Vein endothelial cell (primary cell): ENCODE data around the gene CYP2C18. TPM values are rescaled to one million over a fixed set of nuclear protein-coding genes. Genes with fewer than 3 reads are reported as not detected.

Source experiments
- total RNA-seq: library from RNA; depleted of rRNA; stranded (reverse); fragments of >200 nt; gene quantifications from 2 replicates; pipeline ENCODE4 v1.2.3, GENCODE V29; 2012

Gene CYP2C18
- total RNA-seq = not detected in 2 replicates

DNA sequence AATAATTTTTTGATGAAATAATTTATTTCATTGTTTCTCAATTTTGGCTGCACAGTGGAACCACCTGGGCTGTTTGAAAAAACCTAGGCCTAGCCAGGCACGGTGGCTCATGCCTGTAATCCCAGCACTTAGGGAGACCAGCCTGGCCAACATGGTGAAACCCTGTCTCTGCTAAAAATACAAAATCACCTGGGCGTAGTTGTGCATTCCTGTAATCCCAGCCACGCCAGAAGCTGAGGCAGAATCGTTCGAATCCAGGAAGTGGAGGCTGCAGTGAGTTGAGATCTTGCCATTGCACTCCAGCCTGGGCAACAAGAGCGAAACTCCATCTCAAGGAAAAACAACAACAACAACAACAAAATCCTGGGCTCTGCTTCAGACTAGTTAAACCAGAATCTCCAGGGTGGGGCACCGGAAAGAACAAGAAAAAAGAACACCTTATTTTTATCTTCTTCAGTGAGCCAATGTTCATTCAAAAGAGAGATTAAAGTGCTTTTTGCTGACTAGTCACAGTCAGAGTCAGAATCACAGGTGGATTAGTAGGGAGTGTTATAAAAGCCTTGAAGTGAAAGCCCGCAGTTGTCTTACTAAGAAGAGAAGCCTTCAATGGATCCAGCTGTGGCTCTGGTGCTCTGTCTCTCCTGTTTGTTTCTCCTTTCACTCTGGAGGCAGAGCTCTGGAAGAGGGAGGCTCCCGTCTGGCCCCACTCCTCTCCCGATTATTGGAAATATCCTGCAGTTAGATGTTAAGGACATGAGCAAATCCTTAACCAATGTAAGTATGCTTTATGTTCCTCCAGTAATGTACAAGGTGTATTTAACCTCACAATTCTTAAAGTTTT, at the start of gene CYP2C18:
Gene CYP2C18, plus strand, starts transcription at position 516 of the 841 bp plus-strand sequence. Its CDS starts 91 bp downstream, at position 607.

GRCh38 chr10:94762393-94762792, 78.9 kb downstream of the CYP2C18 start, which contains the start of gene CYP2C19:
TSS of gene CYP2C19 (plus strand) at chr10:94762681. CDS start at chr10:94762706, 25 bp downstream.

Other genes starting within 250 kb of the CYP2C18 start
- gene HELLS, start 137.9 kb upstream of the CYP2C18 start, total RNA-seq = 31.4 and 54.7 TPM in 2 replicates
- gene CYP2C19, start 79.0 kb downstream of the CYP2C18 start, total RNA-seq = not detected in 2 replicates